Loucy (cell line): ENCODE results near the gene CAMK2G.

Experiments
- CTCF ChIP-seq: fragments of 200-600 bp; sonication (generic); conservative IDR thresholded peaks from 2 replicates; pipeline ENCODE4 v1.5.1; 2014; ENCODE audit warnings: mild to moderate bottlenecking, antibody characterized with exemption, low read length
- EZH2phosphoT487 ChIP-seq: fragments of 200-600 bp; IDR thresholded peaks from 2 replicates; pipeline ENCODE4 v1.6.1; 2018; ENCODE audit warnings: antibody characterized with exemption, mild to moderate bottlenecking, moderate library complexity, borderline replicate concordance

GRCh38 chr10:73791871-73792400 is 82.4 kb downstream of the CAMK2G start:
- no peak for TF ChIP-seq CTCF
- TF ChIP-seq EZH2phosphoT487: no peak
